ENCODE measurements around the gene PAFAH1B2.

GRCh38 chr11:117128289-117128688, 15.8 kb upstream of the PAFAH1B2 start:
- TF ChIP-seq CTCF (IDR thresholded peaks at IDR 0.05) (no peak), POLR2AphosphoS5 (IDR thresholded peaks at IDR 0.05) (no peak)
